GM23338 (cell line): ENCODE data around the gene BCAP31.

Source experiments
- CTCF ChIP-seq, 2 experiments: fragments of 200-600 bp in 1 of 2; sonication (generic) in 1 of 2; conservative IDR thresholded peaks; 2 replicates each; pipeline versions ENCODE4 v1.5.1 to v1.6.1; 2016 to 2017; ENCODE audit warnings: antibody characterized with exemption in 2 of 2, low read depth in 2 of 2, mild to moderate bottlenecking in 2 of 2, moderate library complexity in 1 of 2
- EZH2 ChIP-seq: fragments of 200-600 bp; sonication (generic); IDR thresholded peaks from one replicate; pipeline ENCODE4 v1.8.0; 2017; ENCODE audit warnings: antibody characterized with exemption, mild to moderate bottlenecking, low read depth; ENCODE audit not compliant: unreplicated experiment

GRCh38 chrX:153706799-153707198 is 17.4 kb downstream of the BCAP31 start:
- TF ChIP-seq EZH2 (no peak), CTCF (conservative IDR thresholded peaks at IDR 0.05; ENCODE audit: low read depth in 2 of 2) (no peak)
